HG03378 (cell line): ENCODE measurements around the gene EVPL.
"Not testable (repeated sequence)": the region's sequence is repeated elsewhere in the genome, so short reads cannot be mapped to it uniquely, and the experiment has no call there.

ENCODE experiments used
- ATAC-seq: cut with Tn5 transposase; IDR thresholded peaks from one replicate; pipeline ENCODE4 v1.9.1; 2021; ENCODE audit warnings: mild to moderate bottlenecking, moderate library complexity; ENCODE audit not compliant: unreplicated experiment

Gene EVPL

DNA sequence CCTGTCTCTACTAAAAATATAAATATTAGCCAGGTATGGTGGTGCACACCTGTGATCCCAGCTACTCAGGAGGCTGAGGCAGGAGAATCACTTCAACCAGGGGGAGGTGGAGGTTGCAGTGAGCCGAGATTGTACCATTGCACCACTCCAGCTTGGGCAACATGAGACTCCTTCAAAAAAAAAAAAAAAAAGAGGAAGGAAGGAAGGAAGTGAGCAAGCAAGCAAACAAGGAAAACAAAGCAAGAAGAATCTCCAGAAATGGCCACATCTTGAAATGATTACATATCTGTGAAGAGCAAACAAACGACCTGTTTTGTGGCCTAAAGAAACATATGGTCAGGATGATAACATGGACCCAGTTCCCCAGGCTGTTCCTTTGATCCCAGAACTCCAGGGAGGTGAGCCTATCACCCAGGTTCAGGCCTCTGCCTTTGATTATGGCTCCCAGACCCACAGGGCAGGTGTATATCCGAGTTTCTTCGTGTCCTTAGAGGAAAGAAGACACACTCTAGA lies 57.0 kb downstream of the EVPL start:
- no peak for ATAC-seq

DNA sequence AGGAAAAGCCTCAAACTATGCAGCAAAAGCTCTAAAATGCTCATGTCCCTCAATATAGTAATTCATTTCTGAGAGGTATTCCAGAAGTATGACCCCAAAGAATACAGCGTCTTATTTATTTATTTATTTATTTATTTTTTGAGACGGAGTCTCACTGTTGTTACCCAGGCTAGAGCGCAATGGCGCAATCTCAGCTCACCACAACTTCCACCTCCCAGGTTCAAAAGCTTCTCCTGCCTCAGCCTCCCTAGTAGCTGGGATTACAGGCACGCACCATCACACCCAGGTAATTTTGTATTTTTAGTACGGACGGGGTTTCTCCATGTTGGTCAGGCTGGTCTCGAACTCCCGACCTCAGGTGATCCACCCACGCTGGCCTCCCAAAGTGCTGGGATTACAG lies 58.1 kb downstream of the EVPL start:
- ATAC-seq = not testable (repeated sequence)

DNA sequence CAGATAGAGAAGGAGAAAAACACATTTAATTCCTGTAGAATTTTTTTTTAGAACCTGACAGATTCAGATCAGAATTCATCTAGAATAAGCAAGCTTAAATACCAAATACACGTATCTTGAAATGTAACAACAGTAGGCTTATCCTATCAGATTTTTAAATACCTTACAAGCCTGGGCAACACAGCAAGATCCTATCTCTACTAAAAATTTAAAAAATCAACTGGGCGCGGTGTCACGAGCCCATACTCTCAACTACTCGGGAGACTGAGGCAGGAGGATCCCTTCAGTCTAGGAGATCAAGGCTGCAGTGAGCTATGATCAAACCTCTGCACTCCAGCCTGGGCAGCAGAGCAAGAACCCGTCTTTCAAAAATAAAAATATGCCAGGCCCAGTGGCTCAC lies 61.6 kb downstream of the EVPL start:
- ATAC-seq = no peak

DNA sequence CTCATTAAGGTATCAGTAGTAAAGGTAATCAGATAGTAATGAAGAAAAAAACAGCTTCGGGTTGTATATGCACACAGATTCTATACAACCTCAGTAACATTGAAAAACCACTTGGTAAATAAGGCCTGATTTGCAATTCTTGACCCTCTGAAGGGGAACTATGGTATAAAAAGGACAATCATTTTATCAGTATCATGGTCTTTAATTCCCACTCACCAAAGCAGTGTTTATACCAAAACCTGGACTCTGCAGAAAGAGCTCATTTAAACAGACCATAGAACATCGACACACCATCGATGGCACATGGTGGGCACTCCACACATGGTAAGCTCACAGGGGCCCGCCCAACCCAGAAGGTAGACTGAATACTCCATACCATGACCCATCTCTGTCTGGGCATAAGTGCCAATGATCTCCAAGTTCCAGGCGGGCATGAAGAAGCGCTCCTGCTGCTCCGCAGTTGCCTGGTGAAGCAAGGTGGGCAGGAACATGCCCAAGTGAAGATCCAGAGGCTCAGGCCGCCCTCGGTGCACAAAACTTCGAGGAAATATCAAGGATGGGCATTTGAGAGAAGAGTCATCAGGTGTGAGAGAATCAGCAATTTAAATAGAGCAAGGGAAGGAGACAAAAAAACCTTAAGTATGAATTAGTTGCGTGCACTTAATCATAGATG lies 67.1 kb downstream of the EVPL start:
- ATAC-seq = no peak

DNA sequence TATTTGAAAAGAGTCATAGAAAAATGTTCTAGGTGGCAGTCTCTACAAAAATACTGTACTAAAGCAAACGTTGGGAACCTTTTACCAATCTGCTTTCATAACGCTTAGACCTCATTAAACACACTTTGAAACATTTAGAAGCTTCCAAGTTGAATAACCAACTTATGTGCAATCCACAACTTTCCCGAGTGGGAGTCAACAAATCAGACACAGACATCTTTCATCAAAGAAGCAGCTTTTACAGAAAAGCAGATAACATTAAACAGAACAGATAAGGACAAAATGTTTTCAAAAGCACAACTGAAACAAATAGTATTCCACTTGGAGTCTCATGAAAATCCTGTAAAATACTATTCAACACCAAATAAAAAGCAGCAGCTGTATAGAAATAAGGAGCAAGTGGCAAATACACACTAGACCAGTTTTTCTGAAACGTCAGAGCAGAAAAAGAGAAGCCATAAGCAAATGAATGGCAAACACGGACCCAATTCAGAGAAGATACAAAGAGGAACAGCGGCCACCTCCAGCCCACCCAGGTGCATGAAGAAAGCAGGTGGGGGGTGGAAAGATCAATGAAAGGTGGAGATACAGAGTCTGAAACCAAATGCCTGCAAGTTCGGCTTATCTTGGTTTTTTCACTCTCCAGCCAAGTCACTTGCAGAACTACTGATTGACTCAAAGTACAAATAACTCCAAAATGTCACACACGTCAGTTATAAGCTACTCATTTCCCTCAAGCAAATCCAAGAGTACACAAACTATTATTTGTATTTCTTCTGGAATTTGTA lies 67.9 kb downstream of the EVPL start:
- ATAC-seq = no peak
